Gastrocnemius medialis (tissue), 4 donors: Measurements from ENCODE around the gene PKHD1.

ENCODE experiments used
- CTCF ChIP-seq, 5 experiments: fragments of 450-650 bp in 3 of 5; fragments of 200-600 bp in 2 of 5; sonication (generic) in 2 of 5; IDR thresholded peaks in 4 of 5; conservative IDR thresholded peaks in 1 of 5; 1 replicate in 4 of 5; 2 replicates in 1 of 5; pipeline ENCODE4 v1.5.1; 2016 to 2019; ENCODE audit warnings: antibody characterized with exemption in 5 of 5, mild to moderate bottlenecking in 3 of 5, moderate library complexity in 3 of 5
- POLR2A ChIP-seq, 2 donors: fragments of 450-650 bp; IDR thresholded peaks; one replicate each; pipeline ENCODE4 v1.6.1; 2017; ENCODE audit warnings: antibody characterized with exemption in 2 of 2, mild to moderate bottlenecking in 2 of 2, moderate library complexity in 2 of 2

GRCh38 chr6:52104979-52105378 is 17.6 kb upstream of the PKHD1 start:
- no peak for TF ChIP-seq POLR2A (IDR thresholded peaks at IDR 0.05)
- peak in 1 of 5 experiments; percentile 24 for TF ChIP-seq CTCF (IDR thresholded peaks at IDR 0.05 in 4 of 5, conservative IDR thresholded peaks at IDR 0.05 in 1 of 5)
